NCI-H774 (cell line): ENCODE data around the gene AIDA.
A peak's percentile ranks its signal among the peaks of the same experiment; 100 is the strongest.

Source experiments
- DNase-seq: peaks from one replicate; lab custom pipeline; 2025; lab: John Stamatoyannopoulos, UW

AIDA gene

DNA sequence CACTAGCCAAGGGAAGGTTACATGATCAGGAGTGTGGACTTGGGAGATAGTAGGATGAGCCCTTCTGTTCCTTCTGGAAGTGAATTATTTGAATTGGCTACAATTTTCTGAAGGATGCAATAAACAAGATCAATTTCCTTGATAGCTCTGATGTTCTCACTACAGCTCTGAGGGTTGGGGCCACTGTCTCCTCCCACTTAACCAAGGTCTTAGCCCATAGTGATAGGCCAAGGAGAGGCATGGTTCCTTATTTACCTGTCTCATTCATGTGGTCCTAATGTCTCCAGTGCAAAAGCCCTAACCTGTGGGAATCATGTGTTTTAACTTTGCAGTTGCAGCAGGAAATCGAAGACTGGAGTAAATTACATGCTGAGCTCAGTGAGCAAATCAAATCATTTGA is 59.6 kb downstream of the AIDA start:
- DNase-seq, result no peak

DNA sequence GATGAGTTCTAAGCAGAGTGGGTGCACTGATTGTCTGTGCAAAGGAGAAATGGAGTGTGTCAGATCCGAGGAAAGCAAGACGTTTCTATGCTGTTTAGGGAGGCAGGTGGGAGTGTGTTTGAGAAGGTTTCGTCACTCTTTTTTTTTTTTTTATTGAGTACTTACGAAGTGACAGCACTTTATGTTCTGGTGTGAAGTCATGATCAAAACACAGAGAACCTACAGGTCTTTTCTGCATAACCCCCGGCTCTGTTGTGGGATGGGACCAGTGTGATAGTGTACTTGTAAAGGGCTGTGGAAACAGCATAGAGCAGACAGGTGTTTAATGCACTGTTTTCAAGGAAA is 67.7 kb downstream of the AIDA start:
- DNase-seq, result no peak

DNA sequence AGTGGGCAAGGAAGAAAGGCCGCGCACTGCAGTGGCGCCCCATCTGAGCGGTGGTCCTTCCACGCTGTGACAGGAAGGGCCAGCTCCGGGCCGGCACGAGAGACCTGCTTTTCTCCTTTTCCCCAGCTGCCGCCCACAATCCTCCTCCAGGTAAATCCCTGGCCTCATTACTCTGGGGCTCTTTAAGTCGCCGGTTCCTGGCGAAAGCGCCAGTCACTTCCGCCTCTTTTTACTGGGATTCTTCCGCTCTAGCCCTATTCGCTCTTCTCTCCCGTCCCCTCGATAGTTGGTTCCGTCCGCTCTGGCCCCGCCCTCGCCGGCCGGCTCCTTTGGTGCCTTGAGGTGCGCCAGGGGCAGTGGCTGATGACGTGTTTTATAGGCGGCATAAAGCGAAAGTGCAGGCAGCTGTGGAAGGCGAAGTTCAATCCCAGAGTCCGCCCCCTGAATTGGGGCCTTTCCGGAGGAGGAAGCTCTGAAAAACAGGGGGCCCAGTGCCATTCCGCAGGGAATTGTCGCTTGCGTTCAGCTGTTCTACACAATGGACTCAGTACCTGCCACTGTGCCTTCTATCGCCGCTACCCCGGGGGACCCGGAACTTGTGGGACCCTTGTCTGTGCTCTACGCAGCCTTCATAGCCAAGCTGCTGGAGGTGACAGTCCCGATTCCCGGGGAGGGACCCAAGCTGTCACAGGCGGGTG is 68.2 kb downstream of the AIDA start:
- peak; percentile 99 for DNase-seq

DNA sequence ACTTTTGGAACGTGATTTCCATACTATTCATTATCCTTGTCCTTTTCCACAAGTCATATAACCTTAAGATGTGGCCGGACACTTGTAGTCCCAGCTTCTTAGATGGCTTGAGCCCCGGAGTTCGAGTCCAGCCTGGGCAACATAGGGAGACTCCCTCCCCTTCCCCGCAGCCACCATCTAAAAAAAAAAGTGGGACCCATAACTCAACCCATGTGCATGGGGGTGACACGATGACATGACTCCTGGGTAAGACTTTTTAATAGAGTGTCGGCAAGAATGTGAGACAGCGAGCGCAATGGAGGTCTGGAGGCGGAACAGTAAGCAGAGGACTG is 68.7 kb downstream of the AIDA start:
- peak; percentile 41 for DNase-seq

DNA sequence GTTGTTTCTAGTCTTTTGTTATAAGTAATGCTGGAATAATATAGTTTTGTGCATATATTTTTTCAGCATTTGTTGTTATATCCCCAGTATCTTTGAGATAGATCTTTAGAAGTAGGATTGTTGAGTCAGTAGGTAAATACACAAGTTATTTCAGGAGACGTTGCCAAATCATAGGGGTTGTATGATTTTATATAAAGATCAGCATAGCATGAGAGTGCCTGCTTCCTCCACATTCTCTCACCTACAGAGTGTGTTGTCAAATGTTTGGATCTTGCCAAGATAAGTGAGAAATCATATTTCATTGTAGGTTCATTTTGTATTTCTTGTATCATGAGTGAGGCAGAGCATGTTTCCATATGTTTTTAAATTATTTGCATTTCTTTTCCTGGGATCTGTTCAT is 69.8 kb downstream of the AIDA start:
- no peak for DNase-seq

DNA sequence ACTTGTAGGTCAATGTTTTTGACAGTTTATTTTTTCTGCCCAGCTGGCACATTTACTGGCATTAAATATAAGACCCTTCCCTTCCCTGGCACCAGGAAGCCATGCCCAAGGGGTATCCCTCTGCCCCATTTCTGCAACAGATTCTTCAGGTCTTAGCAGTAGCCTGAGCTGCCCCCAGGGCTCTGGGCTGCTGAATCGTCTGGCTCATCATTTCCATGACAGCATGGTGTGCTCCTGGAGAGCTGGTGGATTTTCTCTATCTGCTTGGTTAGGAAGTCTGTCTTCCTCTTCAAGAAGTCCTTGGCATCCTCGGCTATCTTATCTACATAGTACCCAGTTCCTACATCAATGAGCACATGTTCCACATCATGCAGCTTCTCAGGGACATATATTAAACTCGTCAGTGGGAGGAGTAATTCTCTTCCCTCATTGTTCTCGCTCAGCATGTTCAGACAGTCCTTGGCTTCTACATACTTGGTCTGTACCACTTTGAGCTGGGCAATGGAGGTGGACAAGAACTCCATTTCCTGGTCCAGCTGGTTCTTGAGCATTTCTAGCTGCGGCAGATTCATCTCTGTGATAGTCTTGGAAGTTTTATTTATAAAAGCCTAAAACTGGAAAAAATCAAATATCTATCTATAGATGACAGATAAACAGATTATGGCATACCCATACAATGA is 70.9 kb downstream of the AIDA start:
- no peak for DNase-seq

DNA sequence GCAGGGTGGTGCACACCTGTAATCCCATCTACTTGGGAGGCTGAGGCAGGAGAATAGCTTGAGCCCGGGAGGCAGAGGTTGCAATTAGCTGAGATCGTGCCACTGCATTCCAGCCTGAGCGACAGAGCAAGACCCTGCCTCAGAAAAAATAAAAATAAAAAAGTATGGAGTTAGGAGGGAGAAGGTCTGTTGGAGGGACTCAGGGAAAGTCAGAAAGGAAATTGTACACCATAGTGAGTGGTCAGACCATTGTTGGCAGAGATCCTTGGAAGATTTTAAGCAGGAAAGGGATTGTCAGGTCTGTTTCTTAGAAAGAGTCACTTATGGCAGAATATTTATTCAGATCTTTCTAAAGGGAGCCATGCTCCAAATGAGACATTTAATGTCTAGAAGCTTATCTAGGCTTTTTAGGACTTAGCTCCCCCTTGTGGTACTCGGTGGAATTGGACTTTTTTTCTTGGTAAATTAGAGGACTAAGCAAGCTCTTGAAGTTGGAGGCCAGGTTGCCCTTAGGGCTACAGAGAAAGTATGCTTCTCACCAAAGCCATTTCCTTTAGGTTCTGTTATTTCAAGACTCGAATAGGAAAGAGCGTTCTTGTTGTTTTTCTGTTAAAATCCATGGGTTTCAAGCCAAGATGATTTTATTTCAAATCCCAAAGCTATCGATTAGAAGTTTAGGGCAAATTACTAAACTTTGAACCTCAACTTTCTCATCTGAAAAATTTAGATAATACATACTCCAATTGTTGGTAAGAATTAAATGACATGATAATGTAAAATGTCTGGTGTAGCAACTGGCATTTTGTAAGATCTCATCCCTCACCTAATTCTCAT is 77.9 kb downstream of the AIDA start:
- peak; percentile 85 for DNase-seq

DNA sequence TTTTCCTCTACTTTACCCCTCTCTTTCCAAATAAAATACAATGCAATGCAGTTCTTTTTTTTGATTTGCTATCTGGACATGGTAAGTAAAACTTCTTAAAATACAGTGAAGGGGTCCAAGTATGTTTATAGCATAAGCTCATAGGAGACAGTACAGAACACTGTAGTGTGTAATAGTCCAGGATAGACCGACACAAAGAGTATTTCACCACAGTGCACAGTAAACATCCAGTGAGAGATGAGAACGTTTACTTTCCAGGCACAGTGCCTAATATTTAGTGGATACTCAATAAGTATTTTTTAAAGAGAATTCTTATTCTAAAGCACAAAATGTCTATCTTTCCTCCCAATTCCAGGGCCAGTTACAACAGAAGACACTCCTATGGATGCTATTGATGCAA is 79.5 kb downstream of the AIDA start:
- no peak for DNase-seq

DNA sequence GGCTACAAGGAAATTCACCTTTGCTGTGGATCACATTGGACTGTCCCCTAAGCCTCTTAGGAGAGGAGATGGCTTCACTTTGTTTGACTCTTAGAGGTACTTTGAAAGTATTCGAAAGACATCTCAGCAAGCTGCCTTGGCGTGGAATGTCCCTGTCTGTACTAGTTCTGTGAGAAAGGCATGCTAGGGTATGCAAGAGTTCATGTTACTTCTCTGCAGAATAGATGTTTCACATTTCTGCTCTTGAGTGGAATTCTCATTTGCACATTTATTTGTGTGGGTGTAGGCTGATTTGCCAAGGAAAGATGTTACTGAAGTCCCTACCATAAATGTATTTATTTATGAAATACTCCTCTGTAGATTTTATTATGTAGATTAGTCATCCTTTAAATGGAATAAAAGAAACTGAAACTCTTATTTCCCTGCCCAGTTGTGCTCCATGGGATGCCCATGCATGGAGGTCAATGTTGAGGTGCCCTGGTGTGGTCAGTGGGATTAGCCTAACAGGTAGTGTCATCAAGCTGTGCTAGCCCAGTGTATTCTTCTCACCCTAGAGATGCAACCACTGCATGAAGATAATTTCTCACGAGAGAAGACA is 80.6 kb downstream of the AIDA start:
- DNase-seq, result no peak

DNA sequence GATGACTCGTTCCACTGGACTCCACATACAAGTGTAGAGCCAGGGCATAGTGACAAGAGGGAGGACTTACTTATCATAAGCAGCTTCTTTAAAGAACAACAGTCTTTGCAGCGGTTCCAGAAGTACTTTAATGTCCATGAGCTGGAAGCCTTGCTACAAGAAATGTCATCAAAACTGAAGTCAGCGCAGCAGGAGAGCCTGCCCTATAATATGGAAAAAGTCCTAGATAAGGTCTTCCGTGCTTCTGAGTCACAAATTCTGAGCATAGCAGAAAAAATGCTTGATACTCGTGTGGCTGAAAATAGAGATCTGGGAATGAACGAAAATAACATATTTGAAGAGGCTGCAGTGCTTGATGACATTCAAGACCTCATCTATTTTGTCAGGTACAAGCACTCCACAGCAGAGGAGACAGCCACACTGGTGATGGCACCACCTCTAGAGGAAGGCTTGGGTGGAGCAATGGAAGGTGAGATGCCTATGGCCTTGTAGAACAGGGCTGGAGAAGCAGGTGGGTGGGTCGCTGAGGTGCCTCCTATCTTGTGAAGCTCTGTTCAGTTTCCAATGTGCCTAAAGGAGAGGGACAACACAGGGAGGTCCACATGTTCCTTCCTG is 82.3 kb downstream of the AIDA start:
- no peak for DNase-seq

DNA sequence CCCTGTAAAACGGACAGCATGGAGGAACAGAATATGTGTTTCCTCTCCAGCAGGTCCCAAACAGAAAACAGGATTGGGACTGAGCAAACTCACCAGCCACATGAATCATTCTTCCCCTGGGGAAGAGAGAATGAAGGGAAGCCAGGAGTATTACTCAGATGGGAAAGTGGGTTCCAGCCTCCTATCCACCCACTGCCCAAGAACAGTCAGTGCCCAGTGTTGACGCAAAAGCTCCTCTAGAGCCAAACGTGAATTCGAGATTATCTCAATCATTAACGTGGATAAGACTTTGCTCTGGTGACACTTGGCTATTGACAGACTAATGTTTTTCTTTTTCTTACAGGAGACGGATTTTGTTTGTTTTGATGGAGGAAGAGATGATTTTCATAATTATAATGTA is 85.1 kb downstream of the AIDA start:
- no peak for DNase-seq

DNA sequence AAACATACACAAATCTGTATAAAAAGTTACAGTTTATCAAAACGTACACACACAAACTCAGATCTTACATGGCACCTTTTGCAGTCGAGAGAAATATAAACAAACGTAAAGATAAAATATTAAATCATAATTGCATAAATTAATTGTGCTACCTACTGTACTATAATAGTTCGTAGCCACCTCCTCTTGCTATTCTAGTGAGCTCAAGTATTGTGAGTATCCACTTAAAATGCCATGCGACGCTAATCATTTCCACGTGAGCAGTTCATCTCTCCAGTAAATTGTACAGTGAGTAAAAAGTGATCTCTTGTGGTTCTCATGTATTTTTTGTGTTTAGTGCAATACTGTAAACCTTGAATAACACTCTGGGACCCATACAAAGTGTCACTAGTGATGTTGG is 88.1 kb downstream of the AIDA start:
- no peak for DNase-seq

DNA sequence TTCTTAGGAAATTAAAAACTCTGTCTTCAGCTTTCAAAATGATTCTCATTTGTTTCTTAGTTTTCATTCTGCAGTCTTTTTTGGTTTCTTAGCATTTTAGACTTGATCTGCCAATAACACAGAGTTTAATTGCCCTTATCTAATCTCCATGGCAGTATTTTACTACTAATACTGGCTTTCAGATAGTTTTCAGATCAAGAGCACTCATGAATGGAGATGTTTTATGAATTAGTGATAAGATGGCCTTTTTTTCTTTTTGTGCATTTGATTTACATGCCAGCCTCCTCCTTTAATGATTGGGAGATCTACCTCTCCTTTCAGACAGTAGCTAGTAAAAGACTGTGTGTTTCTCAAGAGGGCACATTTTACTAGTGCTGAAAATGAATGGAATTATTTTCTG is 88.8 kb downstream of the AIDA start:
- no peak for DNase-seq

DNA sequence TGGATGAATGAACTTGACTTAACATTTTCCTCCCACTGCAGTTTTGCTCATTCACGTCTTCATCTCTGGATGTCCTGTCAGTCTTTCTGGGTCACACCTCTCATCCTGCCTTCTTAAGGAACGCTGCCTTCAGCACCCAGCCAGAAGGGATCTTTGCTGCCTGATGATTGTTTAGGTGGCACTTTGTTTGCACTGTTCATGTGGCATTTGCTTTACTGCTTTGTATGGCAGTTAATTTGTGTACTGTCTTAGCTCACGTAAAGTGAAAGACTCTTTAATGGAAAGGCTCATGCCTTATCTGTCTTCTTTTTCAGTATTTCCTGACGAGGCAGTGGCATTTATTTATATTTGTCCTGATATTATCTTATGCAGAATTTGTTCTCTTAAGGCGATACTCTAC is 89.5 kb downstream of the AIDA start:
- no peak for DNase-seq

DNA sequence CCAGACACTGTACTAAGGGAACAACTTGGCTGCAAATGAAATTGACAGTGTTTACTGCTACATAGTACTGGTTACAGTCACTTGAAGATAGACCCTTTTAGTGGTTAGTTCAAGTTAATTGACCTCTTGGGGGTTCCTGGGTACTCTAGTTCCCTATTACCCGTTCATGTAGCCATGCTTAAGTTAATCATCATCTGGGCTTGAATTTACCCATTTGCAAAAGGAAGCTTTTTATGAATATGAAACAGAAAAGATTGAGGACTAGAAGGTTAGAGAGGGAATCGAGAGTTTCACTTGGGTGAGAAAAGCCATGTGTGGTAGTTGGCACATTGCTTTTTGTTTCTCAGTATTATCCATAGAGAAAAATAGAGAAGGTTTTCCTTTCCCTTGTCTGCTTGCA is 91.7 kb downstream of the AIDA start:
- DNase-seq, result no peak

DNA sequence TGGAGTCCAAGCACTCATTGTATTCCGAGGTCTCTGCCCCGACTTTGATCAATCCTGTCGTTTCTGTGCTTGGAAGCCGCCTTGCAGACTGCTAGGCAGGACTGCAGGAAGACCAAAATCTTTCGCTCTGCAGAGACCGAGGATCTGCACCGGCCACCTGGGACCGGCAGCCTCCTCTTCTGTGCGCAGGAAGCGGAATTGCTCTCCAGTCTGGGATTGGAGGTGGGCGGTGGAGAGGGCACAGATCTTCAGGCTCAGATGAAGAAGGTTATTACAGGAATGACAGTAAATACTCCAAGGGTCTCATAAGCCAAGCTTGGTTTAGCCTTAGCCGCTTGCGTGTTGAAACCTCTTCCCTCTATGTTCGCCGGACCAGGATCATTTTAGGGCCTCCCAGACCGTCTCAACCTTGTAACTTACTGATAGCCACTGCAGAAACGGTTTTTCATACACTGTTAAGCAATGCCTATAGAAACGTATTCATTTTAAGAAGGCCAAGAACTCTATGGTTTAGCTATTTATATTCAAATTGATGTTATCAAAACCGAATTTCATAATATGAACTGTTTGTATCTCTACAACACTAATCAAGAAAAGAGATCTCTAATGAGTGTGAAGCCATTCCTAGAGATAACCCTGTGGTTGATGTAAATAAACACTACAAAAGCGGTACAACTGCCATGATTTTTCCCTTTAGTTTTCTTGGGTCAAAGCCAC is 93.3 kb downstream of the AIDA start:
- no peak for DNase-seq
